GM15510 (cell line): ENCODE data around the gene DST.

Source experiments
- POLR2A ChIP-seq: IDR thresholded peaks from 3 replicates; pipeline ENCODE4 v1.6.1; 2011; ENCODE audit warnings: borderline replicate concordance; ENCODE audit not compliant: insufficient read length; ENCODE audit errors: extremely low read depth

DST gene

GRCh38 chr6:56613247-56613851 is 29.3 kb downstream of the DST start:
- TF ChIP-seq POLR2A, result no peak

GRCh38 chr6:56608332-56608731 is 34.4 kb downstream of the DST start:
- TF ChIP-seq POLR2A, result no peak

GRCh38 chr6:56607111-56607752 is 35.5 kb downstream of the DST start:
- no peak for TF ChIP-seq POLR2A

GRCh38 chr6:56605435-56605834 is 37.3 kb downstream of the DST start:
- no peak for TF ChIP-seq POLR2A

- TF ChIP-seq POLR2A, result no peak
These were observed 38.5 kb downstream of the DST start for GRCh38 chr6:56604186-56604585.

- TF ChIP-seq POLR2A, result no peak
These were observed 41.3 kb downstream of the DST start for GRCh38 chr6:56601390-56601789.

- no peak for TF ChIP-seq POLR2A
These were observed 47.1 kb downstream of the DST start for GRCh38 chr6:56595490-56596122.

GRCh38 chr6:56594699-56595098 is 48.0 kb downstream of the DST start:
- no peak for TF ChIP-seq POLR2A

- TF ChIP-seq POLR2A, result no peak
These were observed 48.8 kb downstream of the DST start for GRCh38 chr6:56593801-56594318.

GRCh38 chr6:56582236-56582635 is 60.5 kb downstream of the DST start:
- no peak for TF ChIP-seq POLR2A

GRCh38 chr6:56581296-56581925 is 61.3 kb downstream of the DST start:
- TF ChIP-seq POLR2A, result no peak

GRCh38 chr6:56580271-56580670 is 62.4 kb downstream of the DST start:
- no peak for TF ChIP-seq POLR2A

GRCh38 chr6:56579155-56579851 is 63.4 kb downstream of the DST start:
- no peak for TF ChIP-seq POLR2A

GRCh38 chr6:56575736-56576135 is 67.0 kb downstream of the DST start:
- no peak for TF ChIP-seq POLR2A

- TF ChIP-seq POLR2A, result no peak
These were observed 68.4 kb downstream of the DST start for GRCh38 chr6:56574292-56574691.
